ENCODE data around the gene AK5.

Gene AK5, protein sequence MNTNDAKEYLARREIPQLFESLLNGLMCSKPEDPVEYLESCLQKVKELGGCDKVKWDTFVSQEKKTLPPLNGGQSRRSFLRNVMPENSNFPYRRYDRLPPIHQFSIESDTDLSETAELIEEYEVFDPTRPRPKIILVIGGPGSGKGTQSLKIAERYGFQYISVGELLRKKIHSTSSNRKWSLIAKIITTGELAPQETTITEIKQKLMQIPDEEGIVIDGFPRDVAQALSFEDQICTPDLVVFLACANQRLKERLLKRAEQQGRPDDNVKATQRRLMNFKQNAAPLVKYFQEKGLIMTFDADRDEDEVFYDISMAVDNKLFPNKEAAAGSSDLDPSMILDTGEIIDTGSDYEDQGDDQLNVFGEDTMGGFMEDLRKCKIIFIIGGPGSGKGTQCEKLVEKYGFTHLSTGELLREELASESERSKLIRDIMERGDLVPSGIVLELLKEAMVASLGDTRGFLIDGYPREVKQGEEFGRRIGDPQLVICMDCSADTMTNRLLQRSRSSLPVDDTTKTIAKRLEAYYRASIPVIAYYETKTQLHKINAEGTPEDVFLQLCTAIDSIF

DNA sequence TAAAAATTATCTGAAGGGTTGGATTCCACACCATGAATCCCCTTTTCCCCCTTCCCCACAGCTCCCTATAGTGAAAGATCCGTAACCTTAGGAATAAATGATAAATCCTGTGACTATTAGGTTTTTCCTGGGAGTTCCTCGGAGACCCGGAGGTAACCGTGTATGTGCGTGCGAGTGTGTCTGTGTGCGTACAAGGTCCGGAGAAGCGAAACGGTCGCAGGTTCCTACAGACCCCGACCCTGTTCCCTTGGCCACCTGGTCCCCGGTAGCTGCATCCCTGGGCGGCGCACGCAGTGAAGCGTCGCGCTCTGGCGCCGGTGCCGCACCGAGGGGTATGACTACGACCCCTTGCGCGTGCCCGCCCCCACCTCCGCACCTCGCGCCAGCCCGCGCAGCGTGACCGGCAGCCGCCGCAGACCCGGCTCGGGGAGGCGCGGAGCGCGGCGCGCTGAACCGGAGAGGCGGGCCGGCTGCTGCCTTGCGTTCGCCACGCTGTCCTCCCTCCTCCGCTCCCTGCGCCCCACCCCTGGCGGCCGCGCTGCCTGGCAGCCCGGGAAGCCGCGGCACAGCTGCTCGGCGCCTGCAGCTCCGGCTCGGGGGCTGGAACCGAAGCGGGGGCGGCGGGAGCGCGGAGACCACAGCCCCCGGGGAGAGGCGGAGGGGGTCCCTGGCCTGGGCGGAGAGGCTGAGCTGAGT, at the start of gene AK5:
TSS of gene AK5 (plus strand) at position 529 of the 696 bp plus-strand sequence. CDS start 295 bp downstream, outside the sequence.
- peak; percentile 26 for DNase-seq (ENCODE audit: low spot score)

DNA sequence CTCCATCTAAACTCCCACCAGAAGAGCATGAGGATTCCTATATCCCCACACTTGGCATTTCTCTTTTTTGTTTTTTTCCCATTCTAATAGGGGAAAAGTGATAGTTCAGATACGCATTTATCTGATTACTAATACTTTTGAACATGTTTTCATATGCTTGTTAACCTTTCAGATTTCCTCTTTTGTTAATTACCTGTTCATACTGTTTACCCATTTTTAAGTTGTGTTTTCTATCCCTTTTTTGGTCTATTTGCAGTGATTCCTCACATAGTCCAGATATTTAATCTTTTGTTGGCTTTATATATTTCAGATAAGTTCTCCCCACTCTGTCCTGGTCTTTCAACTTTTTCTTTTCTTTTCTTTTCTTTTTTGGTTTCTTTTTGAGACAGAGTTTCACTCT, 49.0 kb upstream of the AK5 start:
- no peak for DNase-seq (ENCODE audit: low spot score)

DNA sequence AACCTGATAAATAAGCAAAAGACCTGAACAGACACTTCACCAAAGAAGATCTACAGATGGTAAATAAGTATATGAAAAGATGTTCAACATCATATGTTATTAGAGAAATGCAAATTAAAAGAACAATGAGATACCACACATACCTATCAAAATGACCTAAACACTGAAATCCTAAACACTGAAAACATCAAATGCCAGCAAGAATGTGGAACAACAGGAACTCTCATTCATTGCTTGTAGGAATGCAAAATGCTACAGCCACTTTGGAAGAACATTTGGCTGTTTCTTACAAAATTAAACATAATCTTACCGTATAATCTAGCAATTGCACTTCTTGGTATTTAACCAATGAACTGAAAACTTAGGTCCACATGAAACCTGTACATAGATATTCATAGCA, 47.7 kb upstream of the AK5 start:
- DNase-seq (ENCODE audit: low spot score), result no peak

DNA sequence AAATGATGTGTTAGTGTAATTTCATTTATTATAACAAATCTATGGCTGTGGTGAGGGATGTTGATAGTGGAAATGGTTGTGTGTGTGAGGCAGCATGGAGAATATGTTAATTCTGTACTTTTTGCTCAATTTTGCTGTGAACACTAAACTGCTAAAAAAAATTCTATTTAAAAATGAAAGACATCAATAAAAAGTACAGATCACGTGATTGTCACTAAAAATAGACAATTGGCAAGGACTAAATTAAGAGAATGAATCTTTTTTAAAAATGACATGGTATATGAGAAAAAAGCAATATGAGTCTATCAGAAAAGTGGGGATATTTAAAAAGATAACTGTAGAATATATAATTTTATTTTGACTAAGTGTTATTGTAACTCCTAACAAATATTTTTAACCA, 46.9 kb upstream of the AK5 start:
- no peak for DNase-seq (ENCODE audit: low spot score)

DNA sequence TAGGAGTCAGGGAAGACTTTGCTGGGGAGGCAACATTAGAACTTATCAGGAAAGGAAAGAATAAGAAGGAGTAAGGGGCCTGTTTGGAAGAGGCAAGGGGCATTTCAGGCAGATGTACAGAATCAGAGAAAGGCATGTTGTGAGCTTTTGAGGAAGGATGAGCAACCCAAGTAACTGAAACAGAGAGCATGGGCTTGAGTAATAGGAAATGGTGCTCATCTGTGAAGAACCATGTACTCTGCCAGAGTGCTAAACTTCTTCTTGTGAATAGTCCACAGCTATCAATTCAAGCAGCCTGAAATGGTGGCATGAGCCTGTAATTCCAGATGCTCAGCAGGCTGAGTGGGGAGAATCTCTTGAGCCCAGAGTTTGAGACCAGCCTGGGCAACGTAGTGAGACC, 43.4 kb upstream of the AK5 start:
- DNase-seq (ENCODE audit: low spot score), result no peak

DNA sequence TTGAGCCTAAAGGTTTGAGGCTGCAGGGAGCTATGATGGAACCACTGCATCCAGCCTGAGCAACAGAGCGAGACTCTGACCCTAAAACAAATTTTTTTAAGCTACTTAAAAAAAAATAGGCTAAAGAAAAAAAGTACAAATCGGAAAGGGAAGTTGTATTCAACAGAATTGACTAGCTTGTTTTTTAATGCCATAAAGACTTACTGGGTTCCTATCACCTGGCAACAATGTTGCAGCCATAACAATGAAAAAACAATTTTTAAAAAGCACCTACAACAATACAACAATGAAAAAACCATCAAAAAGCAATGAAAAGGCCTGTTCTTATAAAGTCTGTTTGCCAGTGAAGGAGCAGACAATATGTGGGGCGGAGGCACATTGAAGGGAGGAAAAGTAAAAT, 42.5 kb upstream of the AK5 start:
- no peak for DNase-seq (ENCODE audit: low spot score)

DNA sequence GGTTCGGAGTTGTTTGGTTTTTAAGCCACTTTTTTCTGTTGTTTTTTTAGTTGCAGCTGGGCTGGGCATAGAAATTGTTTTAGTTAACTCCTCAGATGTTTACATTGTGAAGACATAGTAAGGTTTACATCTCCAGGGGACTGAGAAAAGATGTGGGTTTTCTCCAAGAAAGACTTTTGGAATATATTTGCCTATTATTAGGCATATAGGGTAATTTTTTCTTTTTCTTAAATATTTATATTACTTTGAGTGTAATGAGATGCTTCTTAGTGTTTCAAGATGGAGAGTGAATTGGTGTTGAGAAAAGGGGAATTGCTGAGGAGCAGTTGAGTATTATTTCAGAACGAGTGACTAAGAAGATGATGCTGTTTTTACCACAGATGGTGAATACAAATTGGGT, 36.0 kb upstream of the AK5 start:
- DNase-seq (ENCODE audit: low spot score), result no peak

DNA sequence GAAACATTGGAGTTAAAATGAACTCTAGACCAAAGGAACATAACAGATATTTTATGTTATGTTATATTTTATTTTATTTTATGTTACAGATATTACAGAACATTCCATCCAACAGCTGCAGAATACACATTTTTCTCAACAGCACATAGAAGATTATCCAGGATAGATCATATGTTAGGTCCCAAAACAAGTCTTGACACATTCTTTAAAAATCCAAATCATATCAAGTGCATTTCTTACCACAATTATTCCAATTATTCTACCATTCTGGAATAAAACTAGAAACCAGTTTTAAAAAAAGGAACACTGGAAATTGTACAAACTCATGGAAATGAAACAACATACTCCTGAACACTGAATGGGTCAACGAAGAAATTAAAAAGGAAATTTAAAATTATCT, 31.7 kb upstream of the AK5 start:
- no peak for DNase-seq (ENCODE audit: low spot score)

DNA sequence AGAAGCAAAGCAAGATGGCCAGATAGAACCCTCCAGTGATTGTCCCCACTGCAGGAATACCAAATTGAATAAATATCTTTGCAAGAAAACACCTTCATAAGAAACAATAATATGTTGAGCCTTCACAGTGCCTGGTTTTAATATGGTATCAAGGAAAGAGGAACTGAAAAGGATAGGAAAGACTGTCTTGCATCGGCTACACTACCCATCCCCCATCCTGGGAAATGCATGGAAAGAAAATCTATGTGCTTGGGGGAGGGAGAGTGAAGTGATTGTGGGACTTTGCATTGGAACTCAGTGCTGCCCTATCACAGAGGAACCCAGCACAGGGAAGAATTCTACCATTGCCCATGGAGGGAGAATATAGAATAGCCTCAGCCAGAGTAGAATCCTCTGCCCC, 28.6 kb upstream of the AK5 start:
- DNase-seq (ENCODE audit: low spot score), result no peak

DNA sequence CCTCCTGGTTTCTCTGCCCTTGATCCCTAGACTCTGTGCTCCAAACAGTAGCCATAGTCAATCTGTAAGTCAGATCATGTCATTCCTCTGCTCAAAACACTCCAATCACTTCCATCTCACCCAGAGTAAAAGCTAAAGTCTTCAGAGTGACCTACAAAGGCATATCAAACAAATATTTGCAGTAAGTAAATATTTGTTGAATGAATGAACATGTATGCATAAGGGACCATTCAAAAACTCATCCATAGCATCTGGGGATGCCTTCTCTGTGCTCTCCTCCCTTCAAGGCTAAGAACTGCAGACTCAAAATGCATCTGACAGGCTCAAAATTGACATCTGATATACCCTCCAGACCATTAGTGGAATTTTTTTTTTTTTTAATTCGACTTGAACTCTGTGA, 18.1 kb upstream of the AK5 start:
- no peak for DNase-seq (ENCODE audit: low spot score)

DNA sequence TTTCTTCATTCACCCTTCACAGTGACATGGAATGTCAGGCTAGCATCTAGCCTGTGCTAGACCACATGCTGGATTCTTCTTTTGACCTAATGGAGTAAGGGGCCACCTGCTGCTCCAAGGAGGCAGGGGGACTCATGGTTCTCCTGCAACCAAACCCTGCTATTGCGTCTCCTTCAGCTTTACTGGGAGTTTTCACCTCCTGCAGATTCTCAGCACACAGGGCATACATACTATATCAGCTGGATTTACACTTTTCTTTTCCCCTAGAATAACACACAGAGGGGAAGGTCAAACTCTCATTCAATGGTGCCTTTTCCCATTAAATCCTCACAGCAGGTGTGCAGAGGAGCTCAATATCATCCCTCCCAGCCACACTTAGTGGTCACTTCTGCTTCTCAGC, 16.6 kb upstream of the AK5 start:
- no peak for DNase-seq (ENCODE audit: low spot score)

DNA sequence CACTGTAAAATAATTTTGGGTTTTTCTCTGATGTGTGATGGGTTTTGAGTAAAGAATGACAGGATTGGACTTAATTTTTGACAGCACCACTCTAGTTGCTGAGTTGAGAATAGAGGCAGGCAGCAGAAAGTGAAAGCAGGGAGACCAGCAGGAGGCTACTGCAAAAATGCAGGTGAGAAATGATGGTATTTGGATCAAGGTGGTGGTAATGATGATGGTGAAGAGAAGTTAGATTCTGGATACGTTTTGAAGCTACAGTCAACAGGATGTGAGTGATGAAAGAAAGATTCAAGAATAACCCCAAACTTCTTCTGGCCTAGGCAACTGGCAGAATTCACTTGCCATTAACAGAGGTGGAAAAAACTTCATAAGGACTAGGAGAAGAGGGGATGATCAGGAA, 14.8 kb upstream of the AK5 start:
- no peak for DNase-seq (ENCODE audit: low spot score)

DNA sequence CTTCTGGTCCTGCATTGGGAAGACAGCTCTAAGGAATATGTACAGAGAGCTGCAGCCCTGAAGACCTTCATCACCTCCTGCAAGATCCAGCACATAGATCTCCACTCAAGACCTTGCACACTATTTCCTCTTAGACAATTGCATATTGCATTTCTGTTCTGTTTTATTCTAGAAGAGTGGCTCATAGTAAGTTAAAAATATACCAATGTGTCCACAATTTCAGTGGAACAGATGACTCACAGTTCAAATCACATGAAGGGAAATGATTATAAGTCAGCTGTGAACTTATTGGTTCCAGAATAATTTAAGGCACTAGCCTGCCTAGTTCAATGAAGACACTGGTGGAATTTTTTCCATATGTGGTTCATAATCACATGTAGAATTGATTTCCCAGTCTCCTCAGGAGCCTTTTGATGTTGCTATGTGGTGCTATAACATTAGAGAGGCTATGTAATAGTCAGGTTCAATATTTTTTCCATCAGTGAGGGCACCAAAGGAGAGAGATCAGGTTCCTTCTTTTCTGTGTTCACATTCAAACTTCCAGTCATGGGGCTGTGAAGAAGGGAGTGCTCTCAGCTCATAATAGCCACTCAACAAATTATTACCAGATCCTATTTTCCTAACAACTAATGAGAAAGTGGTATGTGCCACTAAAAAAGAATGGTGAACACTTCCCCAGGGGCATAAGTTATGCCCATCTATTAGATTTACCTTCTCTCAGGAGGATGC, 9.8 kb upstream of the AK5 start:
- no peak for DNase-seq (ENCODE audit: low spot score)

DNA sequence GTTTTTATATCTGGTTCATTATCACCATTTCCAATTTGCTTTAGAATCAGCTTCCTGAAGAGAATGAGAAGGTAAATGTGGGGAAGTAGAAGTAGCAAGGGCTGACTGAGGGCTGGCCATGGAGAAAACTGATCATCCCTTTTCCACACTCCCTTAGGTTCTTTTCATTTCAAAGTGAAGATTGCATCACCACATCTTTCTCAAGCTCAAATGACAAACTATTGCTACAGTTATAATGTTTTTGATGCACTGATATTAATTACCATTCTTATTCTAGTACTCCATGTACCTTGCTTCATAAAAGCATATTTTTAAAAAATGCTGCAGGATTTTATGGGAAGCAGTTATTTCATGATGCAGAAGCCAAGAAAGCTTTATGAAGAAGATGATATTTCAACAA, 7.9 kb upstream of the AK5 start:
- DNase-seq (ENCODE audit: low spot score), result no peak

DNA sequence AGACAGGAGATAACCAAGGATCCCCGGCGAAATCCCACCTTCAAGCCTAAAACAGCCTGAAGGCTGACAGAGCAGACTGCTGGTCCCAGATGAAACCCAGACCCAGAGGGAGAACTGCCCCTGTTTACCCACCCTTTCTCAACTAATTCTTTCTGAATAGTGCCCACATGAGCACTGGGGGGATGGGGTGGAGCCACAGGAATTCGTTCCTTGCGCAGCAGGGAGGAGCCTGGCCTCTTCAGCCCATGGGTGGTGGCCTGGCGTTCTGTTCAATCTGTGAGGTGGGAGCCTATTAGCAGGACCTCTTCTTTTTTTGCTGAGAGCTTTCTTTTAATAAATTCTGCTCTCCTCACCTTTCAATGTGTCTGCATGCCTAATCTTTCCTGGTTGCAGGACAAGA, 6.6 kb upstream of the AK5 start:
- no peak for DNase-seq (ENCODE audit: low spot score)

DNA sequence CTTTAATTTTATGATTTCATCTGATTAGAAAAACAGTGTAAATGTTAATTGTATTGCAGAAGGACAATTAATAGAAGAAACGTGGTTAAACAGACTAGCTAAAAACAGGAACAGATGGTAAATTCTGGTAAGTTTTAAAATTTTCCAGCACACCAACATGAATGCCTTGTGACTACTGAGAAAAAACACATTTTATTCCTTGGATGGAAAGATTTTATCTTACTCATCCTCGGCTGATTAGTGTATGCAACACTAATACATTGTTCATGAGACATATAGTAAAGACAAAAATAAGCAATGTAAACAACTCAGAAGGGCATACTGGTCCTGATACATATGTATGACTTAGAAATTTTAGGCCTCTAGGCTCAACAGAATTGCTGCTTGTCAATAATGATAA, 4.9 kb upstream of the AK5 start:
- no peak for DNase-seq (ENCODE audit: low spot score)

DNA sequence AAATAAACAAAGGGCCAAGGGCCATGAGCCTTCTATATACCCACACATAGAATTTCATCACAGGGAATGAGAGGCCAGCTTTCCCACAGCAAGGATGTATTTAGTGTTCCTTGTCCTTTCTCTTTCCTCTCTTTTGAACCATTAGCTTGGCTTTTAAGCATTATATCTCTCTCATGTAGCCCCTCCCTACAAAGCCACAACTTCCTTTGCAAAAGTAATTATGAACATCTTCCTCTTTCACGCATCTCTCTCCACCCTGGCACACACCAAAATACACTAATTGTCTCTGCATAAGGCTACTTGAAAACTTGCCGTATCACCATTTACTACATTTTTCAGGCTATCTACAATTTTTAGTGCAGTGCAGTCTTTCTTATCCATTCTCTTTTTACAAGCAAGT, 1.9 kb upstream of the AK5 start:
- DNase-seq (ENCODE audit: low spot score), result no peak

DNA sequence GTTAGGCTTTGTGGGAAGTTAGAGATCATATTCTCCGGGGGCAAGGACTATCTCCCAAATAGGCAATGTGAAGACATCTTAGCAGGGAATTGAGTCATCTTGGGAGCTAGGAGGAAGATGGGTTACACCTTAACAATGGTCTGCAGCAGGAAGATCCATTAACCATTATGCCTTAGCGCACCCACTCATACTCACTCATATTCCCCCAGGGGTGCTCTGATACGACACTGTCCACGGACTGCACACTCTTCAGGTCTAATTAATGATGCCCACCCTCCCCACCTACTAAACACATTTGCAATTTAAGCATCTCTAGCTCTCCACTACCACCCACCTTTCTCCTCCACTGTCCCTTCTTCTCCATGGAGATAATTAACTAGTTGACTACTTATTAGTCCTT, 857 bp upstream of the AK5 start:
- no peak for DNase-seq (ENCODE audit: low spot score)

DNA sequence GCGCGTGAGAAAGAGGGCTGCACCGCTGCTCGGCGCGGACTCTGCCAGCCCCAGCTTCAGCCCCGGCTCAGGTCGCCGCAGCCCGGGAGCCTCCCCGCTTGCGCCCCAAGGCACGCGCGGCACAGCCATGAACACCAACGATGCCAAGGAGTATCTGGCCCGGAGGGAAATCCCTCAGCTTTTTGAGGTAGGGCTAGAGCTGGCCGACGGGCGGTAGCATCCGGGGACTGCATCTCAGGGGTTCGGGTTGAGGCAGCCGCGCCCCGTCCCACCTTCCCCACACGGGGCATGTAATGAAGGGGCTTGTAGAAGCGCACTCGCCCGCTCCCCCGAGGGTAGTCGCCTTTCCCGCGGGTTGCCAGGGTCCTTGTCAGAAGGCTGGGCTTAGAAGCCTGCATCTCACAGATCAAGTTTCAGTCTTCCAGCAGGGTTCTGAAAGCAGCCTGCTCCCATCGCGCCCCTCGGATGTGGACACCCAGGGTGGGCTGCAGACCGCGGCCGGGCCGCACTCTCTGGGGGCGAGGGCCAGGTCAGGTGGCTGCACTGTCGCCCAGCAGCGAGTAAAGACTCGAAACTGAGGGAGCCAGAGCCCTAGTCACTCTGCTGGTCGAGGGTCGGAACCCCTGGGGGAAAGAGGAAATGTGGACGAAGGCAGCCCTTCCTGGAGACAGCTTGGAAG, 507 bp downstream of the AK5 start:
- DNase-seq (ENCODE audit: low spot score), result peak; percentile 16

DNA sequence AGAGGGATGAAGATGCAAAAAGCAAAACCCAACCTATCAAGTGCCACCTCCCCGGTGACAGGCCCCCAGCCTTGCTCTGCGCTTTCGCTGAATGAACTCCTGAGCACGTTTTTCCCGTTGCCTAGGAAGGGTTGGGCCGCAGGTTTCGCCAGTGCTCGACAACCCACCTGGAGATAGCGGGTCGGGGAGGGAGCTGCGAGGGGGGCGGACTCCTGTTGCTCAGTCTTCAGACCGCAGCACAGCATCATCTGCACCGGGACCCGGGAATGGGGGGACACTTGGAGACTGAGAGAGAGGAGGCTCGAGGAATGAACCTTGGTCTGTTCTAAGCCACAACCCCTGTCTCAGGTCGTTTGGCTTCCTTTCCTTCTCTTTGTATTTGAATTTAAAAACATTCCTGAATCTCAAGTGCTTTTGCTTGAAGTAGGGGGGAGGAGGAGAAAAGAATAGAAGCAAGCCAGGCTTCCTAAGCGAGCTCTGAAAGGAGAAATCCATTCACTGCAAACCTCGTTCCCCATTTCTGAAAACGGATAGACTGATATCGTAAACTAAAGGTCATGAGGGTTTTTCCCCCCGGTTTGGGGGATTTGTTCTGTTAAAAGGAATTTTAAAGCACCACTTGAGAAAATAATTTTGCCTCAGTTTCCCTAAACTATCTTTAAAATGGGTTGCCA, 1.2 kb downstream of the AK5 start:
- no peak for DNase-seq (ENCODE audit: low spot score)

DNA sequence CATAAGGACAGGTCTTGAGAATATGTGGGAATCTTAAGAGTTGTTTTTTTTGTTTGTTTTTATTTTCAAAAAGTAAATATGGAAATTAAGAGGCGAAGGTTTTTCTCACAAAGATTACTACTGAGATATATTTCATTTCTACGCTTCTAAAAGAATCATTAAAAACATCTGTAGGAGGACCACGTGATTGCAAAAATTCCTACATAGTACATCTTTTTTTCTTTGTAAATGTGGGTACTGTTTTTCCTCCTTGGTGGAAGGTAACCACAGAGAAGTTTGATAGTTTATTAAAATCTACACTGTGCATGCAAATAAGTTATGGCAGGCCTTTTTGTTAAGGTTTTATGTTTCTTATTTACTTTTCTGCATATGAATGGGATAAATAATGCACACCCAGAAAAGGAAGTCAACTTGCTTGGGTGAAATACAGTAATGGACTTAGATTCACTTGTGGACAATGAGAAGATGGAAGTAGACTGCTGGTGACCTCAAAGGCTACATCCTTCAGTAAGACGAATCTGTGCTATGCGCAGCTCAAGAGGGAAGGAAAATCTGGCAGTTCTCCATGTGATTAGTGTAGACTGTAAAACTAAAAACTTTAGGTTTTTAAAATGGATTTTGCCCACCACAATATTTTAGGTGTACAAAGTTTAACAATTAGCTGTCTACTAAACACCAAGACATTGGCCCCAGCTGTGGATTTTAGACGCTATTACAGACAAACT, 2.0 kb downstream of the AK5 start:
- no peak for DNase-seq (ENCODE audit: low spot score)

Data from CD4-positive, alpha-beta T cell treated with Interleukin-15 for 4 hours (primary cell).